ENCODE results near the gene NDFIP1.

- TF ChIP-seq POLR2AphosphoS5 (IDR thresholded peaks at IDR 0.05) (no peak), CTCF (IDR thresholded peaks at IDR 0.05) (no peak)
Measured at GRCh38 chr5:142073362-142073988, 35.1 kb upstream of the NDFIP1 start.

Data from transverse colon (tissue), 4 donors.